Pancreas (tissue), 10 donors: Measurements from ENCODE around the gene FHIT. TPM values are rescaled to one million over a fixed set of nuclear protein-coding genes. Genes with fewer than 3 reads are reported as not detected.
A peak's percentile ranks its signal among the peaks of the same experiment; 100 is the strongest.

Source experiments
- ATAC-seq, 4 donors: fragments of 200-7000 bp; cut with Tn5 transposase; one replicate each; pipeline versions ENCODE4 v1.8.0 to v1.9.1; 2020; ENCODE audit warnings: mild to moderate bottlenecking in 4 of 4, moderate library complexity in 4 of 4
- DNase-seq, 6 donors: peaks; one replicate each; pipeline ENCODE4 v3.0.0-alpha.2; 2020
- FAIRE-seq: peaks from 2 replicates; lab custom pipeline; 2012; peaks lifted over from hg19 to GRCh38; lab: Jason Lieb, UNC
- H3K27ac ChIP-seq, 4 donors: fragments of 200-600 bp; sonication (generic); 1 replicate in 3 of 4; 2 replicates in 1 of 4; pipeline versions ENCODE4 v1.5.0 to v1.8.0; 2020
- H3K27me3 ChIP-seq, 4 donors: fragments of 200-600 bp; one replicate each; pipeline ENCODE4 v1.8.0; 2021
- H3K36me3 ChIP-seq, 3 donors: fragments of 200-600 bp; sonication (generic) in 1 of 3; one replicate each; pipeline versions ENCODE4 v1.5.0 to v1.8.0; 2020 to 2021
- H3K4me1 ChIP-seq, 3 donors: fragments of 200-600 bp; one replicate each; pipeline ENCODE4 v1.8.0; 2021
- H3K4me3 ChIP-seq, 4 donors: fragments of 200-600 bp; sonication (generic) in 2 of 4; one replicate each; pipeline versions ENCODE4 v1.5.0 to v1.8.0; 2020 to 2021
- H3K9me3 ChIP-seq, 4 donors: fragments of 200-600 bp; one replicate each; pipeline ENCODE4 v1.8.0; 2021
- CTCF ChIP-seq, 4 donors: fragments of 200-600 bp; sonication (generic) in 3 of 4; IDR thresholded peaks; one replicate each; pipeline versions ENCODE4 v1.5.0 to v1.8.0; 2021; ENCODE audit warnings: antibody characterized with exemption in 4 of 4
- WGBS, 2 donors: extraction: QIAGEN DNeasy Blood & Tissue Kit; methylation state at CpG; one replicate each; pipeline ENCODE4 v1.1.7; 2013; 5-methylcytosine and 5-hydroxymethylcytosine counted together
- intact Hi-C, 3 donors: fragments of 100-400 bp; cut with DNase I; formaldehyde crosslinking; loops; one replicate each; pipeline versions ENCODE4 v1.11.1 to v1.14.2; 2022
- polyA plus RNA-seq, 2 donors: library from polyadenylated mRNA; stranded (reverse); fragments of 200-250 nt; gene quantifications; one replicate each; pipeline ENCODE4 v1.2.3, GENCODE V29; 2013
- total RNA-seq, 6 donors: library from RNA; stranded (reverse); fragmentation: NEBNext Ultra II Directional in 4 of 6; extraction: Animal tissue kit (Norgen Biotek cat#: 25700) in 4 of 6; gene quantifications; one replicate each; pipeline versions ENCODE4 v1.2.1 to v1.2.4, GENCODE V29; 2021 to 2023
- donor health status: healthy with polysubstance abuse.
- donor health status: DM: no; HTN: no; CAD: no; lungs with moderate emphysema.
- donor health status: DM: no; HTN: no; CAD: no.
- donor health status: control.
- donor health status: control.
- donor health status: Bipolar disorder and iron deficiency.
- donor health status: DM: yes; HTN: yes; CAD: no.
- donor health status: DM: no; HTN: no; CAD: no.
- donor health status: DM: no; HTN: no; CAD: no.
- donor health status: DM: yes; HTN: yes; CAD: no.

Gene FHIT
- total and polyA plus RNA-seq, 8 donors: 4.8 to 15.7 (median 8.0) TPM

- ATAC-seq: no peak
- H3K36me3 ChIP-seq: no peaks in the 10 kb centered on the region
- H3K4me3 ChIP-seq: no peak overlapping the region
- WGBS, 2 donors: 89 to 93% methylated on average over 13 of the region's 13 CpGs
- no peaks in the 10 kb centered on the region for H3K27me3 ChIP-seq
- no peak for TF ChIP-seq CTCF (IDR thresholded peaks at IDR 0.05)
- no peak overlapping the region for H3K27ac ChIP-seq
- H3K9me3 ChIP-seq: no peaks in the 10 kb centered on the region
- no peak for DNase-seq
- H3K4me1 ChIP-seq: no peaks in the 10 kb centered on the region
- intact Hi-C loops: no loop called here
- FAIRE-seq: no peak
Measured at GRCh38 chr3:59769127-59769750, 1482.0 kb downstream of the FHIT start.

GRCh38 chr3:59766200-59766872, 1484.9 kb downstream of the FHIT start:
- H3K9me3 ChIP-seq: no peaks in the 10 kb centered on the region
- no peaks in the 10 kb centered on the region for H3K4me1 ChIP-seq
- H3K27ac ChIP-seq: no peak overlapping the region
- TF ChIP-seq CTCF (IDR thresholded peaks at IDR 0.05): no peak
- WGBS, 2 donors: 83 to 88% methylated on average over 6 of the region's 6 CpGs
- H3K27me3 ChIP-seq: no peaks in the 10 kb centered on the region
- FAIRE-seq (no peak), ATAC-seq (peak in 2 of 4 donors; percentile 12 to 45), DNase-seq (no peak)
- H3K36me3 ChIP-seq: no peaks in the 10 kb centered on the region
- intact Hi-C loops: no loop called here
- H3K4me3 ChIP-seq: no peak overlapping the region

GRCh38 chr3:59764171-59764570, 1487.1 kb downstream of the FHIT start:
- intact Hi-C loops: no loop called here
- Histone ChIP-seq H3K27me3 (no peaks in the 10 kb centered on the region), H3K36me3 (no peaks in the 10 kb centered on the region), H3K9me3 (no peaks in the 10 kb centered on the region), H3K4me1 (peaks cover 0 to 4% (median 0%) of the 10 kb centered on the region in 3 donors), H3K27ac (no peak overlapping the region), H3K4me3 (no peak overlapping the region)
- 40 to 45% methylated on average over 4 of the region's 4 CpGs for WGBS, 2 donors
- ATAC-seq: peak in 1 of 4 donors; percentile 39
- DNase-seq: no peak
- FAIRE-seq: no peak
- TF ChIP-seq CTCF (IDR thresholded peaks at IDR 0.05): no peak

GRCh38 chr3:59762941-59763340, 1488.3 kb downstream of the FHIT start:
- no peak for DNase-seq
- H3K9me3 ChIP-seq: no peaks in the 10 kb centered on the region
- intact Hi-C loops: no loop called here
- no peaks in the 10 kb centered on the region for H3K36me3 ChIP-seq
- H3K4me3 ChIP-seq: no peak overlapping the region
- no peak for FAIRE-seq
- H3K27me3 ChIP-seq: no peaks in the 10 kb centered on the region
- no peak overlapping the region for H3K27ac ChIP-seq
- ATAC-seq: no peak
- 91 to 92% methylated on average over 5 of the region's 5 CpGs for WGBS, 2 donors
- TF ChIP-seq CTCF (IDR thresholded peaks at IDR 0.05): no peak
- peaks cover 0 to 7% (median 0%) of the 10 kb centered on the region in 3 donors for H3K4me1 ChIP-seq
